Cortex of kidney (tissue), 1 donor: ENCODE data around the gene GRAP2.
"Not testable (repeated sequence)": the region's sequence is repeated elsewhere in the genome, so short reads cannot be mapped to it uniquely, and the experiment has no call there.

Source experiments
- DNase-seq: peaks from one replicate; lab custom pipeline; 2025; lab: John Stamatoyannopoulos, UW

GRAP2 gene

GRCh38 chr22:39900306-39901227, at the start of gene GRAP2:
GRAP2 (plus strand) TSS chr22:39901084; CDS start chr22:39947107, 46,023 bp downstream.
- no peak for DNase-seq

- no peak for DNase-seq
These were observed 49.1 kb upstream of the GRAP2 start for GRCh38 chr22:39851606-39852315.

GRCh38 chr22:39852799-39853198, 48.1 kb upstream of the GRAP2 start:
- no peak for DNase-seq

- no peak for DNase-seq
These were observed 44.3 kb upstream of the GRAP2 start for GRCh38 chr22:39856588-39856987.

GRCh38 chr22:39859903-39860588, 40.8 kb upstream of the GRAP2 start:
- DNase-seq: no peak

- DNase-seq: no peak
These were observed 32.1 kb upstream of the GRAP2 start for GRCh38 chr22:39868741-39869140.

GRCh38 chr22:39869797-39870196, 31.1 kb upstream of the GRAP2 start:
- not testable (repeated sequence) for DNase-seq

GRCh38 chr22:39871008-39871798, 29.7 kb upstream of the GRAP2 start:
- no peak for DNase-seq

- DNase-seq: no peak
These were observed 28.3 kb upstream of the GRAP2 start for GRCh38 chr22:39872548-39872947.

- DNase-seq: no peak
These were observed 26.9 kb upstream of the GRAP2 start for GRCh38 chr22:39873965-39874364.

GRCh38 chr22:39875176-39875885, 25.6 kb upstream of the GRAP2 start:
- DNase-seq: not testable (repeated sequence)

GRCh38 chr22:39877079-39877845, 23.6 kb upstream of the GRAP2 start:
- DNase-seq: no peak

- no peak for DNase-seq
These were observed 20.2 kb upstream of the GRAP2 start for GRCh38 chr22:39880722-39881121.

GRCh38 chr22:39883057-39883456, 17.8 kb upstream of the GRAP2 start:
- no peak for DNase-seq

- DNase-seq: not testable (repeated sequence)
These were observed 11.0 kb upstream of the GRAP2 start for GRCh38 chr22:39889924-39890323.

- DNase-seq: no peak
These were observed 7.4 kb upstream of the GRAP2 start, which contains the start of gene ENTHD1 for GRCh38 chr22:39893526-39893925. ENTHD1 (minus strand) TSS chr22:39893760; CDS start chr22:39887748, 6,012 bp downstream.

- no peak for DNase-seq
These were observed 6.3 kb upstream of the GRAP2 start for GRCh38 chr22:39894554-39895092.

- DNase-seq: no peak
These were observed 5.2 kb upstream of the GRAP2 start for GRCh38 chr22:39895682-39896081.

GRCh38 chr22:39896313-39896996, 4.4 kb upstream of the GRAP2 start:
- DNase-seq: no peak
